Measurements from ENCODE around the gene PARPBP. TPM values are rescaled to one million over a fixed set of nuclear protein-coding genes. Genes with fewer than 3 reads are reported as not detected.

Gene PARPBP, protein sequence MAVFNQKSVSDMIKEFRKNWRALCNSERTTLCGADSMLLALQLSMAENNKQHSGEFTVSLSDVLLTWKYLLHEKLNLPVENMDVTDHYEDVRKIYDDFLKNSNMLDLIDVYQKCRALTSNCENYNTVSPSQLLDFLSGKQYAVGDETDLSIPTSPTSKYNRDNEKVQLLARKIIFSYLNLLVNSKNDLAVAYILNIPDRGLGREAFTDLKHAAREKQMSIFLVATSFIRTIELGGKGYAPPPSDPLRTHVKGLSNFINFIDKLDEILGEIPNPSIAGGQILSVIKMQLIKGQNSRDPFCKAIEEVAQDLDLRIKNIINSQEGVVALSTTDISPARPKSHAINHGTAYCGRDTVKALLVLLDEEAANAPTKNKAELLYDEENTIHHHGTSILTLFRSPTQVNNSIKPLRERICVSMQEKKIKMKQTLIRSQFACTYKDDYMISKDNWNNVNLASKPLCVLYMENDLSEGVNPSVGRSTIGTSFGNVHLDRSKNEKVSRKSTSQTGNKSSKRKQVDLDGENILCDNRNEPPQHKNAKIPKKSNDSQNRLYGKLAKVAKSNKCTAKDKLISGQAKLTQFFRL
- 44.6 and 44.8 TPM in 2 replicates for total RNA-seq (2014; rRNA removed; shearing (Covaris generic))
- polyA plus RNA-seq (2016; fragmentation: Nextera tagmentation; extraction: Ambion mirVana) = 31.7 and 37.3 TPM in 2 replicates
- long read RNA-seq, partial matches to known transcripts = 7 of 25 reads
- long read RNA-seq, other reads (novel, unspliced or antisense) = 15 of 25 reads

DNA sequence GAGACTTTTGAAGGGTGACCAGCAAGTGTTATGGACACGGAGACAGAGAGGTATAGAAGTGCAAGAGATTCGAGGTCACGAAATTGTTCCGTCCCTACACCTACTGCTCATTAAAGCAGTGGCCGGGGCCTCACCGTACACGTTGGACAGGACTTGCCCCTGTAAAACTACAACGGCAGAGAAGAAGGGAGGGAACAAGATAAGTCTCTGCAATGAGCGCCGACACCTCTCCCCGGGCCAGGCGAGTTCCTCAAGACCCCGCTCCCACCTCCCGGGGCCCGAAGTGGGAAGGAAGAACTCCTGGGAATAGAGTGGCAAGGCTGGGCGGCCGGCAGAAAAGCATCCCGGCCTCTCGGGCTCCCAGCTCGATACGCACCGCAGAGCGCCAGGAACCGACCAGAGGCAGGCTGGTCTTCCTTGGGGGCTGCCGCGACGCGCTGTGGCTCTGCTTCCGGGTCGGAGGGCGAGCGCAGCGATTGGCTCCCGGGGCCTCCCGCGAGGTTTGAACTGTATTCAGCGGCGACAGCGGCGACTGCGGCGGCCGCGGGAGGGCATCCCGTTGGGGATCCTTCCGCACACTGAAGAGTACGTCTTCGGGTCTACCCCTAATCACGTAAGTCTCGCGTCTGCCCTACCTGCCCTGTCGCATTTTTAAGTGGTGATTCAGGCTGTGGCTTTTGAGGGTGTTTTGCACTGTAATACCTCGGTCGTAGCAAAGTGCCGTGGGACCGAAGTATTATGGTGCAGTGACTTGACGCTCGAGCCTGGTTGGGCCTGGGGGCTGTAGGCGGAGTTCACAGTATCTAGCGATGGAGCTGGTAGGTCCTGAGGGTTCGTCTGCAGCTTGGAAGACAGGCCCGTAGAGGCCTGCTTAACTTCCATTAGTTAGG lies at the start of gene PARPBP, which contains the start of gene NUP37:
TSS of gene PARPBP (plus strand) at position 510 of the 890 bp plus-strand sequence. CDS start 3,706 bp downstream, outside the sequence.
TSS of gene NUP37 (minus strand) at position 441 of the 890 bp plus-strand sequence. CDS start 1,596 bp downstream, outside the sequence.
- peak within 1 kb of the TSS; percentile 99 for H2AFZ ChIP-seq
- no peaks in the 10 kb centered on the region for H3K27me3 ChIP-seq (ENCODE audit: insufficient read depth)
- H3K27me3 Mint-ChIP-seq (ENCODE audit: insufficient read depth, low read depth, poor library complexity) = peaks cover 3% of the 10 kb centered on the region
- peaks cover 11% of the 10 kb centered on the region; the same call in 2 of the 3 replicates for H3K4me1 Mint-ChIP-seq
- peak; percentile 95 for DNase-seq (ENCODE audit: low spot score)
- peak within 1 kb of the TSS; percentile 85 for H3K4me2 ChIP-seq
- peaks cover 5% of the 10 kb centered on the region; the same call in 1 of the 2 replicates for H4K20me1 ChIP-seq (replicated peaks; ENCODE audit: insufficient read depth)
- H3K36me3 Mint-ChIP-seq (ENCODE audit: low read depth) = peaks cover 27% of the 10 kb centered on the region
- ATAC-seq = peak; percentile 97
- H3K4me3 ChIP-seq = peak within 1 kb of the TSS; percentile 95
- peak within 1 kb of the TSS; percentile 95 for H3K4me3 Mint-ChIP-seq
- H3K27ac ChIP-seq (ENCODE audit: low read depth) = peak within 1 kb of the TSS; percentile 91
- H3K4me1 ChIP-seq (ENCODE audit: insufficient read depth) = peaks cover 8% of the 10 kb centered on the region; the same call in 1 of the 2 replicates
- H3K79me2 ChIP-seq (replicated peaks; ENCODE audit: insufficient read depth) = peaks cover 59% of the 10 kb centered on the region
- H3F3A ChIP-seq (replicated peaks; ENCODE audit: low read depth) = no peaks in the 10 kb centered on the region
- peaks cover 18% of the 10 kb centered on the region for H3K36me3 ChIP-seq (ENCODE audit: insufficient read depth)
- H3K9me2 ChIP-seq (ENCODE audit: insufficient read depth) = no peaks in the 10 kb centered on the region
- H3K9me3 Mint-ChIP-seq = no peaks in the 10 kb centered on the region
- peak within 1 kb of the TSS; percentile 97 for H3K27ac Mint-ChIP-seq
- TF ChIP-seq ZNF114 (CRISPR knock-in tag; IDR thresholded peaks at IDR 0.05) (no peak), STAT1 (IDR thresholded peaks at IDR 0.05; ENCODE audit: unreplicated experiment) (no peak), JUNB (IDR thresholded peaks at IDR 0.05; ENCODE audit: unreplicated experiment) (no peak), NANOG (IDR thresholded peaks at IDR 0.05; ENCODE audit: borderline replicate concordance) (no peak), POLR2AphosphoS5 (IDR thresholded peaks at IDR 0.05; ENCODE audit: low read depth) (peak; percentile 90), EZH2 (IDR thresholded peaks at IDR 0.05; ENCODE audit: low read depth, unreplicated experiment) (no peak), CREB1 (CRISPR knock-in tag; IDR thresholded peaks at IDR 0.05; ENCODE audit: low read depth) (peak; percentile 68)
- TF ChIP-seq, protein P1, sequence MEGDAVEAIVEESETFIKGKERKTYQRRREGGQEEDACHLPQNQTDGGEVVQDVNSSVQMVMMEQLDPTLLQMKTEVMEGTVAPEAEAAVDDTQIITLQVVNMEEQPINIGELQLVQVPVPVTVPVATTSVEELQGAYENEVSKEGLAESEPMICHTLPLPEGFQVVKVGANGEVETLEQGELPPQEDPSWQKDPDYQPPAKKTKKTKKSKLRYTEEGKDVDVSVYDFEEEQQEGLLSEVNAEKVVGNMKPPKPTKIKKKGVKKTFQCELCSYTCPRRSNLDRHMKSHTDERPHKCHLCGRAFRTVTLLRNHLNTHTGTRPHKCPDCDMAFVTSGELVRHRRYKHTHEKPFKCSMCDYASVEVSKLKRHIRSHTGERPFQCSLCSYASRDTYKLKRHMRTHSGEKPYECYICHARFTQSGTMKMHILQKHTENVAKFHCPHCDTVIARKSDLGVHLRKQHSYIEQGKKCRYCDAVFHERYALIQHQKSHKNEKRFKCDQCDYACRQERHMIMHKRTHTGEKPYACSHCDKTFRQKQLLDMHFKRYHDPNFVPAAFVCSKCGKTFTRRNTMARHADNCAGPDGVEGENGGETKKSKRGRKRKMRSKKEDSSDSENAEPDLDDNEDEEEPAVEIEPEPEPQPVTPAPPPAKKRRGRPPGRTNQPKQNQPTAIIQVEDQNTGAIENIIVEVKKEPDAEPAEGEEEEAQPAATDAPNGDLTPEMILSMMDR (conservative IDR thresholded peaks at IDR 0.05; ENCODE audit: low read depth in 2 of 2) = no peak
- TF ChIP-seq, protein P2, sequence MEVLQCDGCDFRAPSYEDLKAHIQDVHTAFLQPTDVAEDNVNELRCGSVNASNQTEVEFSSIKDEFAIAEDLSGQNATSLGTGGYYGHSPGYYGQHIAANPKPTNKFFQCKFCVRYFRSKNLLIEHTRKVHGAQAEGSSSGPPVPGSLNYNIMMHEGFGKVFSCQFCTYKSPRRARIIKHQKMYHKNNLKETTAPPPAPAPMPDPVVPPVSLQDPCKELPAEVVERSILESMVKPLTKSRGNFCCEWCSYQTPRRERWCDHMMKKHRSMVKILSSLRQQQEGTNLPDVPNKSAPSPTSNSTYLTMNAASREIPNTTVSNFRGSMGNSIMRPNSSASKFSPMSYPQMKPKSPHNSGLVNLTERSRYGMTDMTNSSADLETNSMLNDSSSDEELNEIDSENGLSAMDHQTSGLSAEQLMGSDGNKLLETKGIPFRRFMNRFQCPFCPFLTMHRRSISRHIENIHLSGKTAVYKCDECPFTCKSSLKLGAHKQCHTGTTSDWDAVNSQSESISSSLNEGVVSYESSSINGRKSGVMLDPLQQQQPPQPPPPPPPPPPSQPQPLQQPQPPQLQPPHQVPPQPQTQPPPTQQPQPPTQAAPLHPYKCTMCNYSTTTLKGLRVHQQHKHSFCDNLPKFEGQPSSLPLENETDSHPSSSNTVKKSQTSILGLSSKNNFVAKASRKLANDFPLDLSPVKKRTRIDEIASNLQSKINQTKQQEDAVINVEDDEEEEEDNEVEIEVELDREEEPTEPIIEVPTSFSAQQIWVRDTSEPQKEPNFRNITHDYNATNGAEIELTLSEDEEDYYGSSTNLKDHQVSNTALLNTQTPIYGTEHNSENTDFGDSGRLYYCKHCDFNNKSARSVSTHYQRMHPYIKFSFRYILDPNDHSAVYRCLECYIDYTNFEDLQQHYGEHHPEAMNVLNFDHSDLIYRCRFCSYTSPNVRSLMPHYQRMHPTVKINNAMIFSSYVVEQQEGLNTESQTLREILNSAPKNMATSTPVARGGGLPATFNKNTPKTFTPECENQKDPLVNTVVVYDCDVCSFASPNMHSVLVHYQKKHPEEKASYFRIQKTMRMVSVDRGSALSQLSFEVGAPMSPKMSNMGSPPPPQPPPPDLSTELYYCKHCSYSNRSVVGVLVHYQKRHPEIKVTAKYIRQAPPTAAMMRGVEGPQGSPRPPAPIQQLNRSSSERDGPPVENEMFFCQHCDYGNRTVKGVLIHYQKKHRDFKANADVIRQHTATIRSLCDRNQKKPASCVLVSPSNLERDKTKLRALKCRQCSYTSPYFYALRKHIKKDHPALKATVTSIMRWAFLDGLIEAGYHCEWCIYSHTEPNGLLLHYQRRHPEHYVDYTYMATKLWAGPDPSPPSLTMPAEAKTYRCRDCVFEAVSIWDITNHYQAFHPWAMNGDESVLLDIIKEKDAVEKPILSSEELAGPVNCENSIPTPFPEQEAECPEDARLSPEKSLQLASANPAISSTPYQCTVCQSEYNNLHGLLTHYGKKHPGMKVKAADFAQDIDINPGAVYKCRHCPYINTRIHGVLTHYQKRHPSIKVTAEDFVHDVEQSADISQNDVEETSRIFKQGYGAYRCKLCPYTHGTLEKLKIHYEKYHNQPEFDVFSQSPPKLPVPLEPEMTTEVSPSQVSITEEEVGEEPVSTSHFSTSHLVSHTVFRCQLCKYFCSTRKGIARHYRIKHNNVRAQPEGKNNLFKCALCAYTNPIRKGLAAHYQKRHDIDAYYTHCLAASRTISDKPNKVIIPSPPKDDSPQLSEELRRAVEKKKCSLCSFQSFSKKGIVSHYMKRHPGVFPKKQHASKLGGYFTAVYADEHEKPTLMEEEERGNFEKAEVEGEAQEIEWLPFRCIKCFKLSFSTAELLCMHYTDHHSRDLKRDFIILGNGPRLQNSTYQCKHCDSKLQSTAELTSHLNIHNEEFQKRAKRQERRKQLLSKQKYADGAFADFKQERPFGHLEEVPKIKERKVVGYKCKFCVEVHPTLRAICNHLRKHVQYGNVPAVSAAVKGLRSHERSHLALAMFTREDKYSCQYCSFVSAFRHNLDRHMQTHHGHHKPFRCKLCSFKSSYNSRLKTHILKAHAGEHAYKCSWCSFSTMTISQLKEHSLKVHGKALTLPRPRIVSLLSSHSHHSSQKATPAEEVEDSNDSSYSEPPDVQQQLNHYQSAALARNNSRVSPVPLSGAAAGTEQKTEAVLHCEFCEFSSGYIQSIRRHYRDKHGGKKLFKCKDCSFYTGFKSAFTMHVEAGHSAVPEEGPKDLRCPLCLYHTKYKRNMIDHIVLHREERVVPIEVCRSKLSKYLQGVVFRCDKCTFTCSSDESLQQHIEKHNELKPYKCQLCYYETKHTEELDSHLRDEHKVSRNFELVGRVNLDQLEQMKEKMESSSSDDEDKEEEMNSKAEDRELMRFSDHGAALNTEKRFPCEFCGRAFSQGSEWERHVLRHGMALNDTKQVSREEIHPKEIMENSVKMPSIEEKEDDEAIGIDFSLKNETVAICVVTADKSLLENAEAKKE (CRISPR knock-in tag; IDR thresholded peaks at IDR 0.05) = no peak
- TF ChIP-seq, protein P3, sequence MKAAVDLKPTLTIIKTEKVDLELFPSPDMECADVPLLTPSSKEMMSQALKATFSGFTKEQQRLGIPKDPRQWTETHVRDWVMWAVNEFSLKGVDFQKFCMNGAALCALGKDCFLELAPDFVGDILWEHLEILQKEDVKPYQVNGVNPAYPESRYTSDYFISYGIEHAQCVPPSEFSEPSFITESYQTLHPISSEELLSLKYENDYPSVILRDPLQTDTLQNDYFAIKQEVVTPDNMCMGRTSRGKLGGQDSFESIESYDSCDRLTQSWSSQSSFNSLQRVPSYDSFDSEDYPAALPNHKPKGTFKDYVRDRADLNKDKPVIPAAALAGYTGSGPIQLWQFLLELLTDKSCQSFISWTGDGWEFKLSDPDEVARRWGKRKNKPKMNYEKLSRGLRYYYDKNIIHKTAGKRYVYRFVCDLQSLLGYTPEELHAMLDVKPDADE (IDR thresholded peaks at IDR 0.05) = peak; percentile 79; the same call in 1 of the 2 replicates

Data from GM23338 (cell line).